ENCODE results near the gene SAP30BP. TPM values are rescaled to one million over a fixed set of nuclear protein-coding genes. Genes with fewer than 3 reads are reported as not detected.

The SAP30BP gene
- total RNA-seq, 1 donor from 2014 or later = 58.6 TPM

DNA sequence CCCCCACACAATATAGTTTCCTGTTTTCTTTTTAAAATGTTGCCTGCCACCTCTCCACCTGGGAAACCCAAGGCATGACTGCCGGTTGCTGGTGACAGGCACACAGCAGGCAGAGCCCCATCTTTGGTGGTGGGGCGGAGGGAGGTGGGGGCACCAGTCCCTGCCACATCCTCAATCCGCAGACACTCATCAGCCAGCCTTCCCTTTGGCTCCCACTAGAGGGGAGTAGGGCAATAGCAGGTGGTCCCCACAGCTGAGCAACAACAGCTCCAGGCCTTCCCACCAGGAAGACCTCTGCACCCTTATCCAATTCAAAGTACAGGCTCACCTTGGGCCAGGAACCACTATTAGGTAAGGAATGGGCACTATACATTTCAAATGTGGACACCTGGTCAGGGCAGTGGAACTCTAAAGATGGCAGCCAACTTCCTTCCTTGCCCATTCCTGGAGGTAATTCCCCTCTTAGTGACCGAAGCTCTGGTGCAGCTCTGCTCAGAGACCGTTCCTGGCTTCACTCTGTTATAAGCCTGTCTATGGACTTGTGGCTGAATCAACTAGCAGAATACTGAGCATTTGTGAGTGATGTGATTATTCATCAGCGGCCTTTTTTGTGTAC, 14.1 kb upstream of the SAP30BP start:
- peaks cover 4% of the 10 kb centered on the region for H3K36me3 ChIP-seq (ENCODE audit: control insufficient read depth, insufficient read depth, low read length)
- no peak for DNase-seq (ENCODE audit: low read depth)
- TF ChIP-seq, protein P1, sequence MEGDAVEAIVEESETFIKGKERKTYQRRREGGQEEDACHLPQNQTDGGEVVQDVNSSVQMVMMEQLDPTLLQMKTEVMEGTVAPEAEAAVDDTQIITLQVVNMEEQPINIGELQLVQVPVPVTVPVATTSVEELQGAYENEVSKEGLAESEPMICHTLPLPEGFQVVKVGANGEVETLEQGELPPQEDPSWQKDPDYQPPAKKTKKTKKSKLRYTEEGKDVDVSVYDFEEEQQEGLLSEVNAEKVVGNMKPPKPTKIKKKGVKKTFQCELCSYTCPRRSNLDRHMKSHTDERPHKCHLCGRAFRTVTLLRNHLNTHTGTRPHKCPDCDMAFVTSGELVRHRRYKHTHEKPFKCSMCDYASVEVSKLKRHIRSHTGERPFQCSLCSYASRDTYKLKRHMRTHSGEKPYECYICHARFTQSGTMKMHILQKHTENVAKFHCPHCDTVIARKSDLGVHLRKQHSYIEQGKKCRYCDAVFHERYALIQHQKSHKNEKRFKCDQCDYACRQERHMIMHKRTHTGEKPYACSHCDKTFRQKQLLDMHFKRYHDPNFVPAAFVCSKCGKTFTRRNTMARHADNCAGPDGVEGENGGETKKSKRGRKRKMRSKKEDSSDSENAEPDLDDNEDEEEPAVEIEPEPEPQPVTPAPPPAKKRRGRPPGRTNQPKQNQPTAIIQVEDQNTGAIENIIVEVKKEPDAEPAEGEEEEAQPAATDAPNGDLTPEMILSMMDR (IDR thresholded peaks at IDR 0.05; ENCODE audit: insufficient read depth, low read length, poor library complexity, severe bottlenecking) = peak; percentile 93
- no peak overlapping the region for H3K4me3 ChIP-seq (ENCODE audit: low read depth, low read length)
- H3K27me3 ChIP-seq (ENCODE audit: control insufficient read depth, insufficient read depth, low read length) = no peaks in the 10 kb centered on the region

DNA sequence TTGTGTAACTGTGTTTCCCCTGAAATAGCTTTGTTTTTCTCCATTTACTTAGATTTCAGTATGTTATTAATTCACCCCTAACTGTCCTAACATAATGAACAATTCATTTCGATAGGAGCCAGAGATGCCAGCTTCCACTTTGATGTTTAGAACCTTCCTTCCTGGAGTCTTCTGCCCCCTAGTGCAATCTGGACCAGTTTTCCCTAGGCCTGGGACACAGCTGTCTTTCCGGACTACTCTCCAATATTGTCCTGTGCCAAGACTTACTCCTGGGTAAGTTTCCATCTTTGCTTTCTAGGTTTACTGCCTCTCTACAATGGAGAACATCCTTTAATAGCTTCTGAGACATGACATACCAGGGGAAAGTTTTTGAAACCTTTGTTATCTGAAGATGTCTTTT, 13.0 kb upstream of the SAP30BP start:
- TF ChIP-seq, protein P1 (IDR thresholded peaks at IDR 0.05; ENCODE audit: insufficient read depth, low read length, poor library complexity, severe bottlenecking) = peak; percentile 15
- no peak for DNase-seq (ENCODE audit: low read depth)
- peaks cover 6% of the 10 kb centered on the region for H3K36me3 ChIP-seq (ENCODE audit: control insufficient read depth, insufficient read depth, low read length)
- H3K4me3 ChIP-seq (ENCODE audit: low read depth, low read length) = no peak overlapping the region
- no peaks in the 10 kb centered on the region for H3K27me3 ChIP-seq (ENCODE audit: control insufficient read depth, insufficient read depth, low read length)

DNA sequence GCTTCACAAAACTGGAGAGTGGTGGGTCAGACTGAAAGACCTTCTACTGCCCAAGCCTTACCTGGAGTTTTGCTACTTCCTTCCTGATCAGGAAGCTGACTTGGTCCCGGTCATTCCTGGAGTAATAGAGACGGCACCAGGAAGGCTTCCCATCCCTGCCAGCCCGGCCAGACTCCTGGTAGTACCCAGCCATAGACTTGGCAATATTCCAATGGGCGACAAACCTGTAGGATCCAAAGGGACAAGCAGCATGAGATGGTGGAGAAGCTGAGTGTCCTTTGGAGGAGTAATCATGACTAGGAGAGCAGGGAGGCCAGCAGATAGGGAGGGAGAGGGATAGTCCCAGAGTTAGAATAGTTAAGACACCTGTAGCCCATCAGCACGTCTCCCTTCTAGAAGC, 8.9 kb upstream of the SAP30BP start:
- TF ChIP-seq, protein P1 (IDR thresholded peaks at IDR 0.05; ENCODE audit: insufficient read depth, low read length, poor library complexity, severe bottlenecking) = no peak
- no peaks in the 10 kb centered on the region for H3K27me3 ChIP-seq (ENCODE audit: control insufficient read depth, insufficient read depth, low read length)
- H3K4me3 ChIP-seq (ENCODE audit: low read depth, low read length) = no peak overlapping the region
- no peak for DNase-seq (ENCODE audit: low read depth)
- H3K36me3 ChIP-seq (ENCODE audit: control insufficient read depth, insufficient read depth, low read length) = peaks cover 1% of the 10 kb centered on the region

DNA sequence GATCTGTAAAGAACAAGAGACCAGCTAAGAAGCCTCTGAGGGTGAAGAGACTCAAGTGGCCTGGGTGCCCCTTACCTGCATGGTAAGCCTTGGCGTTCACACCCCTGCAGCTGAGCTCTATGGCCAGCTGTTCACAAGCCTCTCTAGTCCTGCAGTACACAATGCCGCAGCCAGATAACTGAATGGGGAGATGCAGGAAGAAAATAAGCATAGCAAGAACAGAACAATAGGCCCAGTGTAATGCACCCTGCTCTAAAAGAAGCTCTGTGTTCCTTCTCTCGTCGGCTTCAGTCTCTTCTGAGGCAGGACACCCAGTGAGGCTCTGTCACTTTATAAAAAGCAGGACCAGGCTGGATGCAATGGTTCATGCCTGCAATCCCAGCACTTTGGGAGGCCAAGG, 5.6 kb upstream of the SAP30BP start:
- Histone ChIP-seq H3K27me3 (ENCODE audit: control insufficient read depth, insufficient read depth, low read length) (no peaks in the 10 kb centered on the region), H3K4me3 (ENCODE audit: low read depth, low read length) (no peak overlapping the region), H3K36me3 (ENCODE audit: control insufficient read depth, insufficient read depth, low read length) (peaks cover 1% of the 10 kb centered on the region)
- DNase-seq (ENCODE audit: low read depth) = no peak
- TF ChIP-seq, protein P1 (IDR thresholded peaks at IDR 0.05; ENCODE audit: insufficient read depth, low read length, poor library complexity, severe bottlenecking) = no peak

DNA sequence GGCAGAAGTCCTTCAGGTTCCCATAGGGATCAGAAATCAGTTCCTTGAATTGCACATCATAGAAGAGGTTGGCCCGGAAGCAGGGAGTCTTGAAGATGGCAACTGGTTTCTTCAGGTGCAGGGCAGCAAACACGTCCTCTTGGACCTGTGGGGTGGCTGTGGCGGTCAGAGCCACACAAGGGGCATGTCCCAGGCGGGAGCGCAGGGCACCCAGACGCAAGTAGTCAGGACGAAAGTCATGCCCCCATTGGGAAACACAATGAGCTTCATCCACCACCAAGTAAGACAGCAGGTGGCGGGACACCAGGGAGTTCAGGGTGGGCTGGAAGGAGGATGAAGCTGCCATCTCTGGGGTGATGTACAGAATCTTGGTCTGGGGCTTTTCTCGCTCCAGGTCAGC, 4.6 kb upstream of the SAP30BP start:
- TF ChIP-seq, protein P1 (IDR thresholded peaks at IDR 0.05; ENCODE audit: insufficient read depth, low read length, poor library complexity, severe bottlenecking) = no peak
- Histone ChIP-seq H3K4me3 (ENCODE audit: low read depth, low read length) (no peak overlapping the region), H3K36me3 (ENCODE audit: control insufficient read depth, insufficient read depth, low read length) (peaks cover 1% of the 10 kb centered on the region)

DNA sequence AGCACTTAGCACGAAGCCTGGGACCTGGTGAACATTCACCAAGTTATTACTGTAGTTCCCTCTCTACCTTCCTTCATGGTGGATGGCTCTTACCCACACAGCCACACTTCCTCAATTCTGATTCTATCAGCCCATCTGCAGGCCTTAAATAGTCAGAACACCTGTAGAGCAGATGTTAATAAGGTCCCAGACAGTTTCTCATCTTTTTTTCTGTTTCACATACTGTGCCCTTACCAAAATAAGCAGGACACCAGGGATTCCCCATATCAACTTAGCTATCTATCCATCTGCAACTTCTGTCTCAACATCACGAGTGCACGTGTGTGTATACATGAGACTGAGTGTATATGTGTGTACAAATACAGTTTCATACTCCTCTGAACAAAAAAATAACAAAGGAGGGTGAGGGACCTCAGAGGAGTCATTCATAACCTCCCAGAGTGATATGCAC, 3.0 kb upstream of the SAP30BP start:
- TF ChIP-seq, protein P1 (IDR thresholded peaks at IDR 0.05; ENCODE audit: insufficient read depth, low read length, poor library complexity, severe bottlenecking) = no peak
- no peaks in the 10 kb centered on the region for H3K27me3 ChIP-seq (ENCODE audit: control insufficient read depth, insufficient read depth, low read length)
- H3K36me3 ChIP-seq (ENCODE audit: control insufficient read depth, insufficient read depth, low read length) = no peaks in the 10 kb centered on the region
- DNase-seq (ENCODE audit: low read depth) = no peak
- H3K4me3 ChIP-seq (ENCODE audit: low read depth, low read length) = no peak overlapping the region

More for the DNA sequence above, 4.6 kb upstream of the SAP30BP start:
- DNase-seq (ENCODE audit: low read depth) = no peak
- H3K27me3 ChIP-seq (ENCODE audit: control insufficient read depth, insufficient read depth, low read length) = no peaks in the 10 kb centered on the region

Measured in kidney epithelial cell (primary cell).